ENCODE results near the gene KIF25. TPM values are rescaled to one million over a fixed set of nuclear protein-coding genes. Genes with fewer than 3 reads are reported as not detected.

The KIF25 gene
- total RNA-seq, 4 donors from 2014 or later = 0.26 TPM; not detected in 3

DNA sequence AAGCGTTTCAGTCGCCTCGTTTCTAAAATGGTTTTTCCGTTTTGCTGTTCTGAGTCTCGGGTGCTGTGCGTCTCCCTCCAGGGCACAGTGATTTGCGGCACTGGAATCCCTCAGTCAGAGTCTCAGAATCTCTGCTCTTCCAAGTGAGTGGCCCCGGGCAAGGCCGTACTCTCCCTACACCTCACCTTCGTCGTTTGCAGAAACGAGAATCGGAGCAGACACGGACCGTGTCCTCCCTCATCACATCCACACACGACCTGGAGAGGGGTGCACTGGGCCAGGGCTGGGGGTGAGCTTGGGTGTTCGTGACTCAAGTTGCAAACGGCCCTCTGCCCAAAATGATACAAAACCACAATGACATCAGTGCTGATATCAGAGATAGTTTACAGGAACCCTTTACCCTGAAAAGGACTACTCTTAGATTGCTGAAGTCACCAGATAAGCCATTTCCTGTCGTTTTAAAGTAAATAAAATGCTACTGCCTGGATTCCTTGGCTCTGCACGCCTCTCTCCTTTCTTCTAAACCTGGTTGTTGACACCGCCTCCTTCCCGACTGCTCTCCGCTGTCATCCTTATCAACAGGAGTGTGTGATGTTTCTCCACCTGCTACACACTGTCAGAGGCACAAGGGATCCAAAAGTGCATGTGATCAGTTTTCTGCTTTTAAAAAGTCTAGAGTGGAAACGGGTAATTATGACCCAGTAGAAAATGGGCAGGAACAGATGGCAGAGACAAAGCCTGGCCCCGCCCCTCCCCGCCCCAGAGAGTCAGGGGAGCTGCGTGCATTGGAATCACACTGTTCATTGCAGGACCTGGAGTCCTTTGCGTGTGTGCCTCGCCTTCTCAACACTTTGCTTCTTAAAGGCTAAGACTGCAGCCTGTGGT is 38.4 kb downstream of the KIF25 start:
- no peak for DNase-seq

DNA sequence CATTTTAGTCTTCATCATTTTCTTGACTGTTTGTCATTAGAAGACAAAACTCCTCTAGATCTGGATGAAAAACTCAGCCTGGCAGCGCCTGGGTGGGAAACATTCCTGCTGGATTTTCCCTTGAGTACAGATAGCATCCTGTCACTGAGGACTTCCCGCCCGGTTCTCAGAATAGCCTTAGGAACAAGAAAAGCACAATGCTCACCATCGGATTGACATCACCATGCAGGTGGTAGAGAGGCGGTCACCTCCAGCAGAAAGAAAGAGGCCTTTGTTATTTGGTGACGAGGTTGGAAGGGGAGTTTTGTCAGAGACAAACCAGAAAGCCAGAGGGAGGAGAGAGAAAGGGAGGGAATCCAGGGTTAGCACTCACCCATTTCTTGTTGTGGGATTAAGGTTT is 39.8 kb downstream of the KIF25 start:
- Histone ChIP-seq H3K27me3 (no peaks in the 10 kb centered on the region), H3K27ac (peak overlapping the region in 2 of 4 donors; percentile 26 to 81), H3K9me3 (peaks cover 0 to 22% (median 12%) of the 10 kb centered on the region in 3 donors), H3K36me3 (no peaks in the 10 kb centered on the region), H3K4me3 (no peak overlapping the region), H3K4me1 (peaks cover 8 to 46% (median 10%) of the 10 kb centered on the region in 3 donors)
- TF ChIP-seq, protein P1, sequence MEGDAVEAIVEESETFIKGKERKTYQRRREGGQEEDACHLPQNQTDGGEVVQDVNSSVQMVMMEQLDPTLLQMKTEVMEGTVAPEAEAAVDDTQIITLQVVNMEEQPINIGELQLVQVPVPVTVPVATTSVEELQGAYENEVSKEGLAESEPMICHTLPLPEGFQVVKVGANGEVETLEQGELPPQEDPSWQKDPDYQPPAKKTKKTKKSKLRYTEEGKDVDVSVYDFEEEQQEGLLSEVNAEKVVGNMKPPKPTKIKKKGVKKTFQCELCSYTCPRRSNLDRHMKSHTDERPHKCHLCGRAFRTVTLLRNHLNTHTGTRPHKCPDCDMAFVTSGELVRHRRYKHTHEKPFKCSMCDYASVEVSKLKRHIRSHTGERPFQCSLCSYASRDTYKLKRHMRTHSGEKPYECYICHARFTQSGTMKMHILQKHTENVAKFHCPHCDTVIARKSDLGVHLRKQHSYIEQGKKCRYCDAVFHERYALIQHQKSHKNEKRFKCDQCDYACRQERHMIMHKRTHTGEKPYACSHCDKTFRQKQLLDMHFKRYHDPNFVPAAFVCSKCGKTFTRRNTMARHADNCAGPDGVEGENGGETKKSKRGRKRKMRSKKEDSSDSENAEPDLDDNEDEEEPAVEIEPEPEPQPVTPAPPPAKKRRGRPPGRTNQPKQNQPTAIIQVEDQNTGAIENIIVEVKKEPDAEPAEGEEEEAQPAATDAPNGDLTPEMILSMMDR (IDR thresholded peaks at IDR 0.05) = no peak
- no peak for TF ChIP-seq POLR2A (IDR thresholded peaks at IDR 0.05)
- intact Hi-C loops (cut with DNase I) = no loop called here
- 60 to 65% methylated on average over 4 of the region's 6 CpGs for WGBS, 2 donors
- no peak for DNase-seq

More for the DNA sequence above, 38.4 kb downstream of the KIF25 start:
- peaks cover 0 to 19% (median 12%) of the 10 kb centered on the region in 3 donors for H3K9me3 ChIP-seq
- 25 to 49% methylated on average over 20 to 25 of the region's 29 CpGs for WGBS, 2 donors
- H3K27ac ChIP-seq = peak overlapping the region; percentile 55 to 81 (median 70)
- H3K27me3 ChIP-seq = no peaks in the 10 kb centered on the region
- peaks cover 8 to 54% (median 10%) of the 10 kb centered on the region in 3 donors for H3K4me1 ChIP-seq
- peak overlapping the region; percentile 12 to 55 (median 42) for H3K4me3 ChIP-seq
- no peaks in the 10 kb centered on the region for H3K36me3 ChIP-seq
- intact Hi-C loops (cut with DNase I) = no loop called here
- TF ChIP-seq, protein P1 (IDR thresholded peaks at IDR 0.05) = no peak
- TF ChIP-seq POLR2A (IDR thresholded peaks at IDR 0.05) = peak in 1 of 4 donors; percentile 19

DNA sequence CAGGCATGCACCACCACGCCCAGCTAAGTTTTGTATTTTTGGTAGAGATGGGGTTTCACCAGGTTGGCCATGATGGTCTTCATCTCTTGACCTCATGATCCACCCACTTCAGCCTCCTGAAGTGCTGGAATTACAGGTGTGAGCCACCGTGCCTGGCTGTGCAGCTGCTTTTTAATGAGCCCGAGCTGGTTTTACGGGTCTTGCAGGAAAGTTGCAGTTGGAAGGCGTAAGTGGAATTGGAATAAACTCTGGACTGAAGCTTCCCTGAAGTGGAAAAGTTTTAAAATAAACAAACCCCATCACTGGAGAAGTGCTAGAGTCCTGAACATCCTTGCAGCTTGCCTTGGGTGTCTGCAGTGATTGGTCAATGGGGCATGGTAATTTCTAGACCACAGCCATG is 40.4 kb downstream of the KIF25 start:
- TF ChIP-seq POLR2A (IDR thresholded peaks at IDR 0.05) = no peak
- TF ChIP-seq, protein P1 (IDR thresholded peaks at IDR 0.05) = no peak
- Histone ChIP-seq H3K4me1 (peaks cover 8 to 44% (median 10%) of the 10 kb centered on the region in 3 donors), H3K9me3 (peaks cover 0 to 22% (median 12%) of the 10 kb centered on the region in 3 donors), H3K27ac (peak overlapping the region in 2 of 4 donors; percentile 6 to 26), H3K4me3 (no peak overlapping the region), H3K36me3 (no peaks in the 10 kb centered on the region), H3K27me3 (no peaks in the 10 kb centered on the region)
- 46 to 50% methylated on average over 3 to 5 of the region's 5 CpGs for WGBS, 2 donors
- no peak for DNase-seq
- intact Hi-C loops (cut with DNase I) = no loop called here

DNA sequence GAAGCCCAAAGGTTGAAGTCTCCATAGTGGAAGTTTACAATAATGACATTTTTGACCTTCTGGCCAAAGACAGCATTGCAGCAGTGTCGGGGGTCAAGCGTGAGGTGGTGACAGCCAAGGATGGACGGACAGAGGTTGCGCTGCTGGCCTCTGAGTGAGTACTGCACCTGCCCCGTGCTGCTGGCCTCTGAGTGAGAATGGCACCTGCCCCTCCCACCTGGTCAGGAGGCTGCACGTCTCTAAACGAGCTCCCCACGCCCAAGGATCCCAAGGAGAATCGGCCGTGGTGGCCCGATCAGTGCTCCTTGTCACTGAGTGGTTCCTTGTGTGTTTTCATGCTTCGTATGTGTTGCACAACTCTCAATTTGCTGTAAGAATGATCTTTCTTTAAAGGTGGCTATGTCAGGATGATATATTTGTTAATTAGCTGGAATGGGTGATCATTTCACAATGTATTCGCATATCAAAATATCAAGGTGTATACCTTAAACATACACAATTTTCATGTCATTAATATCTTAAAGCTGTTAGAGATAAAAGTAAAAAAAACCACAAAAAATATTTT is 41.2 kb downstream of the KIF25 start:
- Histone ChIP-seq H3K4me3 (no peak overlapping the region), H3K27ac (no peak overlapping the region), H3K4me1 (peaks cover 8 to 39% (median 10%) of the 10 kb centered on the region in 3 donors), H3K36me3 (no peaks in the 10 kb centered on the region), H3K9me3 (peaks cover 0 to 22% (median 12%) of the 10 kb centered on the region in 3 donors), H3K27me3 (no peaks in the 10 kb centered on the region)
- no peak for DNase-seq
- intact Hi-C loops (cut with DNase I) = no loop called here
- WGBS, 2 donors = 84 to 89% methylated on average over 8 to 13 of the region's 13 CpGs
- TF ChIP-seq POLR2A (IDR thresholded peaks at IDR 0.05) = no peak
- TF ChIP-seq, protein P1 (IDR thresholded peaks at IDR 0.05) = no peak

DNA sequence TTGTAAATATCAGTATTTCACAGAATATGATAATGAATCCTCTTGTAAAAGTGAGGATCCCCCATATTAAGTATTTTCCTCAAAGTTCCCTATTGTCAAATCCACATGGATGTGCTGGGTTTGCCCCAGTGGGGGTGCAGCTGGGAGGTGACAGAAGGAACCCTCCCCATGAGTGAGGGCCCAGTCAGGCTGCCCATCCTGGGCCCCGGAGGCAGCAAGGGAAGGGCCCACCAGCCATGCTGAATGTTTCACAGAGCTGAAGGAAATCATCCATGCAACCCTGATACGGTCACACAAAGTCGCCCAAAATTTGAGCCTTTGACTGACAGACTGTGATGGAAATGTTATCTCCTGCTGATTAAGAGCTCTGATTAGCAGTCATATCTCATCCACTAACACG is 41.8 kb downstream of the KIF25 start:
- no peaks in the 10 kb centered on the region for H3K27me3 ChIP-seq
- TF ChIP-seq, protein P1 (IDR thresholded peaks at IDR 0.05) = no peak
- no peak for TF ChIP-seq POLR2A (IDR thresholded peaks at IDR 0.05)
- peaks cover 0 to 22% (median 12%) of the 10 kb centered on the region in 3 donors for H3K9me3 ChIP-seq
- H3K27ac ChIP-seq = no peak overlapping the region
- WGBS, 2 donors = 81 to 92% methylated on average over 3 to 4 of the region's 4 CpGs
- no peak for DNase-seq
- peaks cover 8 to 39% (median 10%) of the 10 kb centered on the region in 3 donors for H3K4me1 ChIP-seq
- no peaks in the 10 kb centered on the region for H3K36me3 ChIP-seq
- H3K4me3 ChIP-seq = no peak overlapping the region
- intact Hi-C loops (cut with DNase I) = no loop called here
